HepG2 (cell line): Measurements from ENCODE around the gene HES7. TPM values are rescaled to one million over a fixed set of nuclear protein-coding genes. Genes with fewer than 3 reads are reported as not detected.

Experiments used
- FOSL2 ChIP-seq: sonication (generic); formaldehyde crosslinking; IDR thresholded peaks from 2 replicates; pipeline ENCODE4 v1.4.0; 2020; ENCODE audit warnings: missing genetic modification reagents
- FOXK2 ChIP-seq: fragments of 450-650 bp; IDR thresholded peaks from 2 replicates; pipeline ENCODE4 v1.6.1; 2016
- GFI1 ChIP-seq: sonication (generic); formaldehyde crosslinking; IDR thresholded peaks from 2 replicates; pipeline ENCODE4 v1.5.0; 2020; ENCODE audit warnings: missing genetic modification reagents, mild to moderate bottlenecking, borderline replicate concordance
- GTF3A ChIP-seq: sonication (generic); formaldehyde crosslinking; conservative IDR thresholded peaks from 2 replicates; pipeline ENCODE4 v1.4.0; 2020; ENCODE audit warnings: mild to moderate bottlenecking, missing genetic modification reagents
- HNF1A ChIP-seq, 2 experiments: sonication (generic) in 1 of 2; formaldehyde crosslinking in 1 of 2; IDR thresholded peaks; 2 replicates each; pipeline versions ENCODE4 v1.4.0 to v1.6.1; 2016 to 2020; ENCODE audit warnings: borderline replicate concordance in 1 of 2, low read depth in 1 of 2, mild to moderate bottlenecking in 1 of 2, missing genetic modification reagents in 1 of 2
- MAZ ChIP-seq, 2 experiments: sonication (generic) in 1 of 2; formaldehyde crosslinking in 1 of 2; IDR thresholded peaks; 2 replicates each; pipeline versions ENCODE4 v1.5.0 to v1.6.1; 2012 to 2020; ENCODE audit warnings: low read depth in 2 of 2, mild to moderate bottlenecking in 2 of 2, borderline replicate concordance in 1 of 2, improper control_type of control experiment in 1 of 2, low read length in 1 of 2, missing genetic modification reagents in 1 of 2, moderate library complexity in 1 of 2
- MXI1 ChIP-seq: IDR thresholded peaks from 3 replicates; pipeline ENCODE4 v1.6.1; 2012; ENCODE audit warnings: low read depth, low read length, inconsistent platforms, borderline replicate concordance
- PHF20 ChIP-seq: sonication (generic); formaldehyde crosslinking; IDR thresholded peaks from 2 replicates; pipeline ENCODE4 v1.5.0; 2020; ENCODE audit warnings: mild to moderate bottlenecking, missing genetic modification reagents
- PRDM15 ChIP-seq: sonication (generic); formaldehyde crosslinking; IDR thresholded peaks from 2 replicates; pipeline ENCODE4 v1.4.0; 2020; ENCODE audit warnings: missing genetic modification reagents
- SKI ChIP-seq: fragments of 450-650 bp; IDR thresholded peaks from one replicate; pipeline ENCODE4 v1.6.1; 2018; ENCODE audit warnings: mild to moderate bottlenecking; ENCODE audit not compliant: partially characterized antibody
- ZBTB34 ChIP-seq: sonication (generic); formaldehyde crosslinking; IDR thresholded peaks from 2 replicates; pipeline ENCODE4 v1.8.0; 2022; ENCODE audit warnings: mild to moderate bottlenecking, missing genetic modification reagents
- ZBTB7B ChIP-seq: sonication (generic); formaldehyde crosslinking; IDR thresholded peaks from 2 replicates; pipeline ENCODE4 v1.4.0; 2020; ENCODE audit warnings: missing genetic modification reagents
- ZNF7 ChIP-seq: IDR thresholded peaks from 2 replicates; pipeline ENCODE4 v1.6.1; 2016; ENCODE audit warnings: missing biosample characterization, missing genetic modification reagents
- ZNF790 ChIP-seq: sonication (generic); formaldehyde crosslinking; IDR thresholded peaks from 2 replicates; pipeline ENCODE4 v1.8.0; 2022; ENCODE audit warnings: missing genetic modification reagents, mild to moderate bottlenecking, borderline replicate concordance
- ZNF879 ChIP-seq: sonication (generic); formaldehyde crosslinking; IDR thresholded peaks from 2 replicates; pipeline ENCODE4 v1.8.1; 2023; ENCODE audit warnings: missing genetic modification reagents
- polyA plus RNA-seq, 8 experiments: library from polyadenylated mRNA; depleted of rRNA in 3 of 8; stranded (reverse) in 7 of 8; unstranded in 1 of 8; fragments of >200 nt; fragmentation: Illumina TruSeq in 4 of 8; extraction: Trizol in 4 of 8; gene quantifications; 2 replicates each; pipeline versions ENCODE4 v1.2.1 to v1.2.3, GENCODE V29; 2011 to 2016; ENCODE audit warnings: low read depth in 4 of 8, missing spikeins in 1 of 8, mixed read lengths in 1 of 8; ENCODE audit not compliant: insufficient read depth in 1 of 8
- total RNA-seq, 5 experiments: library from RNA; depleted of rRNA; stranded (reverse); fragments of >200 nt; fragmentation: Illumina TruSeq; extraction: Trizol; gene quantifications; 2 replicates each; pipeline ENCODE4 v1.2.3, GENCODE V29; 2016; ENCODE audit warnings: low read depth in 1 of 5

The HES7 gene
- total and polyA plus RNA-seq, 2 of the 13 experiments (the other 11 are each of a cell fraction or from before 2014, with no cell fraction given), result not detected

- TF ChIP-seq SKI (peak; percentile 16), ZBTB34 (CRISPR knock-in tag) (no peak), MAZ (IDR thresholded peaks at IDR 0.05; ENCODE audit: borderline replicate concordance, low read depth, low read length) (peak; percentile 90), MAZ (CRISPR knock-in tag; IDR thresholded peaks at IDR 0.05; ENCODE audit: low read depth) (no peak), GFI1 (CRISPR knock-in tag) (no peak), FOXK2 (no peak), HNF1A (IDR thresholded peaks at IDR 0.05; ENCODE audit: low read depth) (peak; percentile 88), HNF1A (CRISPR knock-in tag; IDR thresholded peaks at IDR 0.05; ENCODE audit: borderline replicate concordance) (peak; percentile 93), PRDM15 (CRISPR knock-in tag) (no peak), ZNF7 (CRISPR knock-in tag) (no peak), PHF20 (CRISPR knock-in tag) (peak; percentile 48; the same call in 1 of the 2 replicates), FOSL2 (CRISPR knock-in tag) (peak; percentile 65), GTF3A (no peak), ZNF790 (CRISPR knock-in tag) (no peak), MXI1 (peak; percentile 68; the same call in 1 of the 3 replicates), ZBTB7B (CRISPR knock-in tag) (no peak), ZNF879 (CRISPR knock-in tag) (no peak)
Observed at GRCh38 chr17:8153525-8153956, 29.6 kb upstream of the HES7 start (continued).
